HuH-7.5 (cell line): Measurements from ENCODE around the gene ORC6.
"Not testable (repeated sequence)": the region's sequence is repeated elsewhere in the genome, so short reads cannot be mapped to it uniquely, and the experiment has no call there.

ENCODE experiments used
- DNase-seq: peaks from one replicate; pipeline ENCODE4 v3.0.0; 2011; ENCODE audit warnings: low spot score

The ORC6 gene

GRCh38 chr16:46689365-46690280 is at the start of gene ORC6:
TSS of gene ORC6 (plus strand) at chr16:46689659. CDS start at chr16:46689706, 47 bp downstream.
- peak; percentile 74 for DNase-seq

- no peak for DNase-seq
Observed at GRCh38 chr16:46648656-46649055, 40.8 kb upstream of the ORC6 start.

GRCh38 chr16:46649588-46650253 is 39.7 kb upstream of the ORC6 start:
- no peak for DNase-seq

DNA sequence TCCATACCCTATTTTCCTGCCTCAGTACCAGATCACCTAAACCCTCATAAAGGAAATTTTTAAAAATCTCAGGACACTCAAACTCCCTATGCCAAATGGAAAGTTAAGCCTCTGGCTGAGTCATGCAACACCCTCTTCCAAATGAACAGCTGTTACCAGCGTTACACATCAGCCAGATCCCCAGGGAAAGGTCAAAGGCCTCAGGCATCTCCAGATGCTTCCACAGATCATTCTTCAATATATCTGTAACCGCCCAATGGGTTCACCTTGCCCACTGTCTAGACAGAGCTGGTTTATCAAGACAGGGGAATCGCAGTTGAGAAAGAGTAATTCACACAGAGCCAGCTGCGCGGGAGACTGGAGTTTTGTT is 39.2 kb upstream of the ORC6 start:
- no peak for DNase-seq

DNA sequence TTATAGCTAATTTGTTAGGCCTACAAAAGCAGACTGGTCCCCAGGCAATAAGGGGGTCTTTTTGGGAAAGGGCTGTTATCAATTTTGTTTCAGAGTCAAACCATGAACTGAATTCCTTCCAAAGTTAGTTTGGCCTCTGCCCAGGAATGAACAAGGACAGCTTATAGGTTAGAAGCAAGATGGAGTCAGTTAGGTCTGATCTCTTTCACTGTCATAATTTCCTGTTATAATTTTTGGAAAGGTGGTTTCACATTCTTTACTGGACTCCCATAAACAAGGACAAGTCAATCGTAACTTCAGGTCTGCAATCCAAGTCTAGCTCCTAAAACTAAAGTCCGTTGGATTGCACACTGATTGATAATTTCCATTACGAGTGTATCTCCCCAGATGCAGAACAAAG is 38.2 kb upstream of the ORC6 start:
- no peak for DNase-seq

- no peak for DNase-seq
Observed at GRCh38 chr16:46658925-46659324, 30.5 kb upstream of the ORC6 start.

GRCh38 chr16:46662123-46662522 is 27.3 kb upstream of the ORC6 start:
- no peak for DNase-seq

DNA sequence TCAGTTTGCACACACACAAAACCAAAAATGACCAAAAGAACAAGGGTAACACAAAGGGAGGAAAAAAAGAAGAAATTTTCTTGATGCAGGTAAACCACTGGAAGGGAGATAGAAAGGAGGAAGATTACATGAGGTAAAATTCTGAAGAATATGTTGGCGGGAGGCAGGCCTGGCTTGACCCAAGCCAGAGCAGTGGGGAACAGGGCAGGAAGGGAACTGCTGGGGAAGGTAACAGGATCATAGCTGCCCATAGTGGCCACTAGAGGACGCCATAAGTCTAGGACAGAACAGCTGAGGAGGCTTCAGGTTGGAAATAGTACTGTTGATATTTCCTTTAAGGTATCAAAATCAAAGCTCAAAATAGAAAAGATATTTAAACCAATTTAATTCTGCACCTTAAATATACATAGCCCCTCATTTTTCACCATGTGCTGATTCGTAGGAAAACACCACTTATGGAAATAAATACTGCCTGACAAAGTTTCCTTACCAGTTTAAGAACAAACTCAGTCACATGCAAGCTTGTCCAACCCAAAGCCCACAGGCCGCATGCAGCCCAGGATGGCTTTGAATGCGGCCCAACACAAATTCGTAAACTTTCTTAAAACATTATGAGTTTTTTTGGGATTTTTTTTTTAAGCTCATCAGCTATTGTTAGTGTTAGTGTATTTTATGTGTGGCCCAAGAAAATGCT is 16.0 kb upstream of the ORC6 start:
- peak; percentile 28 for DNase-seq

DNA sequence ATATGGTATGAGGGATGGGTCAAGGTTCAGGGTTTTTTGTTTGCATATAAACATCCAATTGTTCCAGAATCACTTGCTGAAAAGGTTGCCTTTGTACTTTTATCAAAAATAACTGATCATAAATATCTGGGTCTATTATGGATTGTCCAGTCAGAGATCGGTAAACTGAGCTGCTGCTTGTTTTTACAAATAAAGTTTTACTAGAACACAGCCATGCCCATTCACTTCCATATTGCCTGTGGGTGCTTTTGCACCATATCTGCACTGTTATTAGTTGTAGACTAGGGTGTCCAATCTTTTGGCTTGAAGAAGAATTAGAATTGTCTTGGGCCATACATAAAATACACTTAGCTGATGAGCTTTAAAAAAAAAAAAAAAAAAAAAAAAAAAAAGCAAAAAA is 11.5 kb upstream of the ORC6 start:
- DNase-seq = not testable (repeated sequence)

GRCh38 chr16:46681867-46682266 is 7.6 kb upstream of the ORC6 start:
- DNase-seq = not testable (repeated sequence)

DNA sequence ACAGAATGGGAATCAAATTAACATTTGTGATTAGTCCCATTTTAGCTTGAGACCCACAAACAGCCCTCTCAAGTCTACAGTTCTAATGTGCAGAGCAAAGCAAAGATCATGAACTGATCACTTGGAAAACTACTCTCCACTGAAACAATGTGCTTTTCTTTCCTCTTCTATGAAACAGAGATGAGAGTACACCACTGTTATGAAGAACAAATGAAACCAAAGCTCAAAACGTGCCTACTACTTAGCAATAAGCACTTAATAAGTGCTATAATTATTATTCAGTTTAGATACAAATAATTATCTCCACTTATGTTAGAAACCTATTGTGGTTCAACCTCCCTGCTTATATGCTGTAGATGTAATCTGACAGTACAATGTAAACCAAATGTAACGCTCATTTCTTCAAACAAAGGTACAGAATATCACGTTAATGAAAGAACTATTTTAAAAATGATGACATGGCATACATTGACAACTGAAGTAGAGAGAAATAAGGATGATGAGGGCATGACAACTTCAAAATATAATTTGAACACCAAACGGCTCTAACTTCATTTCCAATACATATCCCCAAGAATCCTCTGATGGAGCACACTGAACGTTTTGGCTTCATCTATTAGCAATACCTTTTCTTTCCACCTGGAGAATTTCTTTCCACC is 2.5 kb upstream of the ORC6 start:
- DNase-seq = no peak

GRCh38 chr16:46687486-46687885 is 2.0 kb upstream of the ORC6 start:
- DNase-seq = no peak

GRCh38 chr16:46688101-46688653 is 1.3 kb upstream of the ORC6 start:
- no peak for DNase-seq

DNA sequence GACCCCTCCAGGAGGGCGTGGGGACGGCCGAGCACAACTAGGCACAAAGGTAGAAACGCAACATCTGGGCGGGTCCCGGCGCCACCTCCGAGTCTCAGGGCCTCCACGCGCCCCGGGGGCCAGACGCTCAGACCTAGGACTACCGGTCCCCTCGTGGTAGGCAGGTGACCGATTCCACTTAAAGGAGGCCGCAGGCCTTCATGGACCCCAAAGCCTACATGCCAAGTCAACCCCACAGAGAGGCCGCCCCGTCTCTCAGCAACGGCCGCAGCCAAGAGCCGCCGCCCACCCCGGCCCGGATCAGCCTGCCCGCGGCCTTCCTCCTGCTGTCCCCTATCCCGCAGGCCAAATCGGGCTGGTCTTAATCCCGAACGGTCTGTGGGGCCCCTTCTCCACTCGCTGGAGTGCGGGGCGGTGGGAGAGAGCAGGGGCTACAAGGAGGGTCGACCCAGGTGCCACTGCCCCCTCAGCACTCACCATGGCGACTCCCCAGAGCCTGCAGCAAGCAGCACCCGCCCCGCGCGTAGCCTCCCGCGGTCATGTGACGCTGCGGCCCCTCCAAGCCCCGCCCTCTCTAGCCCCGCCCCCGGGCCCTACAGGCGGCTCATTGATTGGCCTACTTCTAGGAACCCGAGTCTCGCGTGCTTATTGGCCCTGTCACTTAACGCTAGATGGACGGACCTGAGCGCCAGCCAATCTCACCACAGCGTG is 650 bp upstream of the ORC6 start, which contains the start of gene VPS35:
Gene VPS35, minus strand, starts transcription at position 525 of the 711 bp plus-strand sequence. Its CDS starts 45 bp downstream, at position 480.
- peak; percentile 77 for DNase-seq

GRCh38 chr16:46690281-46691178 is 1.1 kb downstream of the ORC6 start:
- peak; percentile 15 for DNase-seq

DNA sequence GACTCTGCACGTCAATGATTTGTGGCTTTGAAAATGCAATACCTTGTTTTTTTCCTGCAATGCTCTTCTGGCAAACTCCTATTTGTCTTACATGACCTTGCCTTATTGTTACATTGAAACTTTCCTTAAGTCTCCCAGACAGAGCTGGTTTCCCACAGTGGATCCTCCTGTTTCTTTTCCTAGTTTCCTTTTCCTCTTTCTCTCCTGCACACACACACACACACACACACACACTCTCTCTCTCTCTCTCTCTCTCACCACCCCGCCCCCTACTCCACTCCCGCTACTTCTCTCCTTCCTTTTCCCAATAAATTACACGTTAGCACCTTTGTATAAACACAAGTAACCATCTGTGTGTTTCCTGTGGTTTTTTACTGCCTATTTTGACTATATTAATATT is 2.3 kb downstream of the ORC6 start:
- no peak for DNase-seq

DNA sequence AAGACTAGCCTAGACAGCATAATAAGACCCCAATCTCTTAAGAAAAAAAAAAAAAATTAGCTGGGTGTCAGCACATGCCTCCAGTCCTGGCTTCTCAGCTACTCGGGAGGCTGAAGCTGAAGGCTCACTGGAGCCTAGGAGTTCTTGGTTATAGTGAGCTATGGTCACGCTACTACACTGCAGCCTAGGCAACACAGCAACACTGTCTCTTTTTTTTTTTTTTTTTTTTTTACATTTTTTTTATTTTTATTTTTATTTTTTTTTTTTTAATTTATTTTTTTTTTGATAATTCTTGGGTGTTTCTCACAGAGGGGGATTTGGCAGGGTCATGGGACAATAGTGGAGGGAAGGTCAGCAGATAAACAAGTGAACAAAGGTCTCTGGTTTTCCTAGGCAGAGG is 4.1 kb downstream of the ORC6 start:
- DNase-seq = no peak

- no peak for DNase-seq
Observed at GRCh38 chr16:46695937-46696336, 6.5 kb downstream of the ORC6 start.

DNA sequence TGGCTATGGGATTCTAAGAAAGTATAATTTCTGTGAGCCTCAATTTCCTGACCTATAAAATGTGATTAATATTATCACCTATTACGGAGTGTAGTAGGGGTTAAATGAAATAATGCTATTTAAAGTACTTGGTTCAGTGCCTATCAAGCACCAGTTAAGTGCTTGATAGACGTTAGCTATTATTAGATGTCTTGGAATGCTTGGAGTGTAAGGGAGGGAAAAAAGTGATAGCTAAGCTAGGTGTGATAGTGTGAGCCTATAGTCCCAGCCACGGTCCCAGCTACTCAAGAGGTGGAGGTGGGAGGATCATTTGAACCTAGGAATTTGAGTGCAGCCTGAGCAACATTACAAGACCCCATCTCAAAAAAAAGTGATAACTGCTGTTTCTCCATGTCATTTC is 7.5 kb downstream of the ORC6 start:
- no peak for DNase-seq

GRCh38 chr16:46700048-46700447 is 10.6 kb downstream of the ORC6 start:
- no peak for DNase-seq
